HG03139 (cell line): ENCODE data around the gene DIP2C.
"Not testable (repeated sequence)": the region's sequence is repeated elsewhere in the genome, so short reads cannot be mapped to it uniquely, and the experiment has no call there.

ENCODE experiments used
- ATAC-seq: cut with Tn5 transposase; IDR thresholded peaks from one replicate; pipeline ENCODE4 v1.9.1; 2021; ENCODE audit not compliant: unreplicated experiment

DIP2C gene

GRCh38 chr10:320771-321170, 368.7 kb downstream of the DIP2C start:
- ATAC-seq, result no peak

GRCh38 chr10:317926-318325, 371.5 kb downstream of the DIP2C start:
- no peak for ATAC-seq

GRCh38 chr10:317271-317769, 372.1 kb downstream of the DIP2C start:
- peak; percentile 95 for ATAC-seq

DNA sequence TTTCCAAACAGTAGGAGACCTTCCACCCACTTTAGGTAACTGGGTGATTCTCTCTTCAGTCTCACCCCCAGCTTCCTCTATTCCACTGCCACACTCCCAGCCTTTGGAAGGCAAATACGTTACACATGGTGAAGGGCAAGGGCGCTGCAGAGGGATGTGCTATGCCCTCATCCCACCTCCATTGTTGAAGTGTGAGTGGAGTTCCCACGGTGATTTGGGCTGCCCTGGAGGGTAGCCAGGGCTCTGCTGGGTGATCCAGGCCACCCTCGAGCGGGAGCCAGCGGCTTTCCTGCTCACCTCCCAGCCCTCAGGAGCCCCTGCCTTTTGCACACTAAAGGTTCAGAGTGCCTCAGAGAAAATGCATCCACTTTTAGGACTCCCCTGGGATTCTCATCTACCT, 373.1 kb downstream of the DIP2C start:
- ATAC-seq, result no peak

GRCh38 chr10:314871-315270, 374.6 kb downstream of the DIP2C start:
- no peak for ATAC-seq

GRCh38 chr10:314381-314780, 375.1 kb downstream of the DIP2C start:
- no peak for ATAC-seq

DNA sequence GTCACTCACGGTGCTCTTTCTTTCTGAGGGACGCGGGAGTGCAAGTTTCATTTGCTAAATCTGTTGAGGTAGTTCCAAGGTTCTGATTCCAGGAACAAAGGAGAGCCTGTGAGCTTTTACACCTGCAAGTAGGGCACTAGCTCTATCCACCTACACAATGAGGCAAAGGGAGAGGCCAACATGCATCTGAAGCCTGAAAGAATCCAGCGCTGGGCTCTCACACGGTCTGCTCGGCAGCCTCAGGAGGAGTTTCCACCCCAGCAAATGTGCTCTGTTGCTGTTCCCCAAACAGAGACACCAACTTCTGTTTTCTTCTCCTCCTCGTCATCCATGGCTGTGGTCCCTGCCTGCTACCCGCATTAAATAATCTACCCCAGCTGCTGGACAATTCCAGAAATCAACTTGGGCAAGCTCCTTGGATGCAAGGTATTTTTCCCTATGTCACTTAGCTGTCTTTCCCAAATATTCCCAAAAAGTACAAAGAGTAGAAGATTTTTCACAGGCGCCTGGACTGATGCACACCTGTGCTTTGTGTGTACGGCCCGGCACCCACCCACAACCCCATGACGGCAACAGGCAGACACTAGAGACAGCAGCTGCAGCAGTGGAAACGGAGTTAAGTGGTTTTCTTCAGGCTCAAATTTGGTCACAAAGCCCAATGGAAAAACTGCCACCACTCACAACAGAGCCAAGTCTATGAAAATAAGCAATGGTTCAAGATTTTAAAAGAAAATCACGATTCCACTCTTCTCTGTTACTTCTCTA, 377.4 kb downstream of the DIP2C start:
- no peak for ATAC-seq

GRCh38 chr10:310976-311639, 378.4 kb downstream of the DIP2C start:
- no peak for ATAC-seq

DNA sequence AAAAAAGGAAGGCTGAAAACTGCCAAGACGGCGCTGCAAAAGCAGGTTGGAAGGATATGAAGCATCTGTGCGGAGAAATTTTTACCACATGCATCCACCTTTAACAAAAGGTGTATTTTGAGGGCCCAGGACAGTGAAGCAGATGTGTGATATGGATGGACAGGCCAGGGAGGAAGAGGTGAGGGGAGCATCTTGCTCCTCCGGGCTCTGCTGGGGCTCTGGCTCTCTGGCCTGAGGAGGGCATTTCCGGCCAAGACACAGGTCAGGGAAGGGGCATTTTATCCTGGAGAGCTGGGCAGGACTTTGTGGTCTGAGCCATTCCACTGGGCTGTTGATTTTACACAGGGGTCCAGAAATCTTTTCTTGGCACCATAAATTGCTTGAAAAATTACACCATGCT, 379.1 kb downstream of the DIP2C start:
- ATAC-seq, result no peak

- no peak for ATAC-seq
Measured at GRCh38 chr10:308572-309085, 380.8 kb downstream of the DIP2C start.

GRCh38 chr10:308101-308500, 381.4 kb downstream of the DIP2C start:
- no peak for ATAC-seq

GRCh38 chr10:307659-308058, 381.8 kb downstream of the DIP2C start:
- ATAC-seq, result no peak

DNA sequence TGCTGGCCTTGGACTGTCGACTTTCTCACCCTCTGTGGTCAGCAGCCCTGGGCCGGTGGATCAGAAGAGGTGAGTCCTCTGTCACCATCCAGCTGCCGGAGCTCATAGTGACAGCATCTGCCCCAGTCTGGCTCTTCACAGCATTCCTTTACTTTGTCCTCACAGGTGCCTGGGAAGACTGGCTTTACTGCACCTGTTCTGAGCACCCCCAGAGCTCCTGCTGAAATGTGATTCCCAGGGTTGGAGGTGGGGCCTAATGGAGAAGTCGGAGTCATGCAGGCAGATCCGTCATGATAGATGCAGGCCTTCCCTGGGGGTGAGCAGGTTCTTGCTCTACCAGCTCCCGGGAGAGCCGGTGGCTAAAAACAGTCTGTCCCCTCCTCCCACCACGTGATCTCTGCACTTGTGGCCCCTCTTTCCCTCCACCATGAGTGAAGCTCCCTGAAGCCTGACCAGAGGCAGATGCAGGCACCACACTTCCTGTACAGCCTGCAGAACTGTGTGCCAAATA, 382.7 kb downstream of the DIP2C start:
- peak; percentile 53 for ATAC-seq

GRCh38 chr10:306007-306674, 383.3 kb downstream of the DIP2C start:
- no peak for ATAC-seq

DNA sequence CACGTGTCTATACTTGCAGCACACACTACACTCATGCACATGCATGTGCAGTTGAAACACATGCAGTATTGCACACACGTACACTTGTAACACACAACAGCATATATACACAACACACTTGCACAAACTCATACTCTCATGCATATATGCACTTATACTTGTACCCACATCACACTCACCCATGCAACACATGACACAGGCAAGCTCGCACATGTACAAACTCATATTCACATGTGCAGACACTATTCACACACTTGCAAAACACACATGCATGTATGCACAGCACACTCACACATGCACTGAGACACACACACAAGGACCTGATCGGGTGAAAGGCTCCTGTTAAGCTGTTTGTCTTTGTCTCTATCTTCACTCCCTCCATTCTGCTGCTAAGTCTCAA, 384.4 kb downstream of the DIP2C start:
- no peak for ATAC-seq

DNA sequence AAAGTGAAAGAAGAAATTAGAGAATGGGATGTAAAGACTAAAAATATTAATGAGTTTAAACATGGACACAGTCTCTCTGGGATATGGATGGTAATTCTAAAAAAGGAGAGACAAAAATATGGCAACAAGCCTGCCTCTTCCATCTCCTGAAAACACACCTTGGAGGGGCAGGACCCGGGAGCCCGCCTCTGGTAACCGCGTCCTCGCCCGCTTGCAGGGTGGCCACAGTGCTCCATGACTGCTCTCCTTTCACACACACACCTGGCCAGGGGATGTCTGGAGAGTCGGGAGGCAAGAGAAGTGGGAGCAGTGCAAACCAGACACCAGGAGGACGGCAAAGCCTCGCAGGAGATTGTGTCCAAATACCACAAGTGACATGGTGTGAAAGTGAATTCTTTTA, 387.9 kb downstream of the DIP2C start:
- ATAC-seq, result no peak

GRCh38 chr10:300580-300979, 388.9 kb downstream of the DIP2C start:
- ATAC-seq, result not testable (repeated sequence)

GRCh38 chr10:299969-300368, 389.5 kb downstream of the DIP2C start:
- peak; percentile 62 for ATAC-seq

- ATAC-seq, result no peak
Measured at GRCh38 chr10:299512-299911, 390.0 kb downstream of the DIP2C start.

DNA sequence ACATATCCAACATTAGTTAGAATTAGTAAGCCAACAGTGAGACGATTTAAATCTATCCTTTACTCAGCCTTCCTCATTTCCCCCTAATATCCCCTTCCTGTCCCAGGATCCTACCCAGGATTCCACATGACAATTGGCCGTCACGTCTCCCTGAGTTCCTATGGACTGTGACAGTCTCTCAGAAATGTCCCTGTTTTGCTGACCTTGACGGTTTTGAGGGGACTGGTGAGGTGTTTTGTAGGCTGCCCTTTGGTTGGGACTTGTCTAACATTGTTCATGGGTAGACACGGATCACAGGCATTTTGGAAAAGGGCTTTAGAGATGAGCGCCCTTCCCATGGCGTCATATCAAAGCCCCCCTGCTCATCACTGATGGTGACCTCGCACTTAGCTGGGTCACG, 391.4 kb downstream of the DIP2C start:
- ATAC-seq, result no peak

DNA sequence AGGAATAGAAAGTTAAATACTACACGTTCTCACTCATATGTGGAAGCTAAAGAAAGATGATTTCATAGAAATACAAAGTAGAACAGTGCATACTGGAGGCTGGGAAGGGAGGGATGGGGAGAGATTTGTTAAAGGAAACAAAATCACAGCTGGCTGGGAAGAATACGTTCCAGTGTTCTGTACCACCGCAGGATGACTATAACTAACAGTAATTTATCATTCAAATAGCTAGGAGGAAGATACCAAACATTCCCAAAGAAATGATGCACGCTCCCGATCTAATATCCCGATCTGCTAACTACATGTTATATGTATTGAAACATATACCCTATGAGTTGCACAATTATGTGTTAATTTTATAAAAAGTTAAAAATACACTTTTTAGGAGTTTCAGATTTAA, 391.9 kb downstream of the DIP2C start:
- no peak for ATAC-seq

GRCh38 chr10:293636-294035, 395.8 kb downstream of the DIP2C start:
- no peak for ATAC-seq
